SK-N-SH (cell line): ENCODE results near the gene RASEF. TPM values are rescaled to one million over a fixed set of nuclear protein-coding genes. Genes with fewer than 3 reads are reported as not detected.

Experiments
- CTCF ChIA-PET: fragments of 300-600, 350-600 bp; formaldehyde crosslinking; extraction: SDS; loops from one replicate; lab custom pipeline; 2021; lab: Yijun Ruan, JAX
- POLR2A ChIA-PET: fragments of 350-600 bp; sonication (Branson Sonifier 250); formaldehyde crosslinking; extraction: SDS; loops from one replicate; lab custom pipeline; 2020; ENCODE audit warnings: antibody characterized with exemption, inconsistent platforms; lab: Yijun Ruan, JAX
- DNase-seq: peaks from one replicate; pipeline ENCODE4 v3.0.0; 2012
- H2AFZ ChIP-seq: fragments of 200-600 bp; sonication (generic); 2 replicates; pipeline ENCODE4 v1.8.1; 2016; ENCODE audit warnings: antibody characterized with exemption, mild to moderate bottlenecking, low read depth
- H3F3A ChIP-seq: fragments of 200-600 bp; sonication (generic); replicated peaks from 2 replicates; pipeline ENCODE3; 2016; ENCODE audit warnings: antibody characterized with exemption, mild to moderate bottlenecking; ENCODE audit not compliant: insufficient read depth
- H3K27ac ChIP-seq, 2 experiments: fragments of 200-500 bp in 1 of 2; fragments of 200-600 bp in 1 of 2; sonication (Bioruptor generic) in 1 of 2; sonication (generic), shearing (Covaris generic) in 1 of 2; 2 replicates each; pipeline versions ENCODE4 v1.5.1 to v1.6.1; 2014 to 2016; ENCODE audit warnings: low read depth in 2 of 2, inconsistent platforms in 1 of 2, low read length in 1 of 2, mild to moderate bottlenecking in 1 of 2, mixed read lengths in 1 of 2
- H3K27me3 ChIP-seq: fragments of 200-600 bp; sonication (generic), shearing (Covaris generic); 2 replicates; pipeline ENCODE4 v1.6.1; 2016; ENCODE audit warnings: mixed run types; ENCODE audit not compliant: insufficient read depth
- H3K36me3 ChIP-seq, 2 experiments: fragments of 200-500 bp in 1 of 2; fragments of 200-600 bp in 1 of 2; sonication (Bioruptor generic) in 1 of 2; sonication (generic) in 1 of 2; replicated peaks in 1 of 2; 2 replicates each; pipeline versions ENCODE3 to v1.5.1; 2014 to 2016; ENCODE audit warnings: low read length in 1 of 2, mild to moderate bottlenecking in 1 of 2; ENCODE audit not compliant: insufficient read depth in 2 of 2, control insufficient read depth in 1 of 2
- H3K4me1 ChIP-seq, 2 experiments: fragments of 200-500 bp in 1 of 2; fragments of 200-600 bp in 1 of 2; sonication (Bioruptor generic) in 1 of 2; sonication (generic), shearing (Covaris generic) in 1 of 2; 2 replicates each; pipeline versions ENCODE4 v1.5.1 to v1.6.1; 2014 to 2016; ENCODE audit warnings: low read depth in 1 of 2, low read length in 1 of 2, mixed run types in 1 of 2; ENCODE audit not compliant: insufficient read depth in 2 of 2, control insufficient read depth in 1 of 2
- H3K4me2 ChIP-seq: fragments of 200-600 bp; sonication (generic), shearing (Covaris generic); 2 replicates; pipeline ENCODE4 v1.6.1; 2017; ENCODE audit warnings: mixed run types
- H3K4me3 ChIP-seq, 2 experiments: fragments of 200-500 bp in 1 of 2; fragments of 200-600 bp in 1 of 2; sonication (Bioruptor generic) in 1 of 2; sonication (generic), shearing (Covaris generic) in 1 of 2; 2 replicates each; pipeline versions ENCODE4 v1.5.1 to v1.8.1; 2014 to 2016; ENCODE audit warnings: low read depth in 2 of 2, inconsistent platforms in 1 of 2, low read length in 1 of 2, mild to moderate bottlenecking in 1 of 2, mixed read lengths in 1 of 2, moderate library complexity in 1 of 2
- H3K79me2 ChIP-seq: fragments of 200-600 bp; sonication (generic); 2 replicates; pipeline ENCODE4 v1.8.1; 2017; ENCODE audit warnings: mild to moderate bottlenecking; ENCODE audit not compliant: insufficient read depth
- H3K9ac ChIP-seq: fragments of 200-600 bp; sonication (generic); 2 replicates; pipeline ENCODE4 v1.6.1; 2017; ENCODE audit warnings: mixed run types
- H3K9me2 ChIP-seq: fragments of 200-600 bp; sonication (generic); 2 replicates; pipeline ENCODE4 v1.6.1; 2017; ENCODE audit warnings: mixed run types
- H3K9me3 ChIP-seq: fragments of 200-600 bp; sonication (generic); 2 replicates; pipeline ENCODE4 v1.6.1; 2017; ENCODE audit warnings: mixed run types, mild to moderate bottlenecking, moderate library complexity
- H4K20me1 ChIP-seq: fragments of 200-600 bp; sonication (generic); 2 replicates; pipeline ENCODE4 v1.6.1; 2017; ENCODE audit warnings: mild to moderate bottlenecking, mixed run types; ENCODE audit not compliant: insufficient read depth
- EP300 ChIP-seq, 2 experiments: IDR thresholded peaks; 2 replicates each; pipeline versions ENCODE4 v1.4.0 to v1.6.1; 2012; ENCODE audit warnings: borderline replicate concordance in 1 of 2, low read depth in 1 of 2, low read length in 1 of 2
- EZH2phosphoT487 ChIP-seq: fragments of 200-600 bp; sonication (generic); IDR thresholded peaks from 2 replicates; pipeline ENCODE4 v1.6.1; 2017; ENCODE audit warnings: low read depth, mixed run types, mild to moderate bottlenecking, antibody characterized with exemption, moderate library complexity, borderline replicate concordance
- FOSL2 ChIP-seq: IDR thresholded peaks from 2 replicates; pipeline ENCODE4 v1.4.0; 2012; ENCODE audit warnings: low read depth, mild to moderate bottlenecking, moderate library complexity, borderline replicate concordance
- FOXM1 ChIP-seq: IDR thresholded peaks from 2 replicates; pipeline ENCODE4 v1.4.0; 2012; ENCODE audit warnings: low read depth, mild to moderate bottlenecking
- GABPA ChIP-seq: IDR thresholded peaks from 2 replicates; pipeline ENCODE4 v1.4.0; 2012; ENCODE audit warnings: low read depth, mild to moderate bottlenecking
- GATA2 ChIP-seq: sonication (generic); formaldehyde crosslinking; IDR thresholded peaks from 2 replicates; pipeline ENCODE4 v1.5.0; 2020; ENCODE audit warnings: mild to moderate bottlenecking, missing genetic modification reagents
- JUND ChIP-seq: IDR thresholded peaks from 2 replicates; pipeline ENCODE4 v1.4.0; 2012
- MEF2A ChIP-seq: IDR thresholded peaks from 2 replicates; pipeline ENCODE4 v1.4.0; 2012; ENCODE audit warnings: low read depth, borderline replicate concordance
- MXI1 ChIP-seq: IDR thresholded peaks from 2 replicates; pipeline ENCODE4 v1.6.1; 2012; ENCODE audit warnings: mild to moderate bottlenecking, low read depth, low read length, improper control_type of control experiment
- NRF1 ChIP-seq: IDR thresholded peaks from 2 replicates; pipeline ENCODE4 v1.6.1; 2012; ENCODE audit warnings: low read depth, mild to moderate bottlenecking, low read length
- POLR2AphosphoS5 ChIP-seq: IDR thresholded peaks from 2 replicates; pipeline ENCODE4 v1.6.1; 2012; ENCODE audit warnings: low read depth, low read length
- RAD21 ChIP-seq: IDR thresholded peaks from 2 replicates; pipeline ENCODE4 v1.6.1; 2012; ENCODE audit warnings: mild to moderate bottlenecking, low read length
- RCOR1 ChIP-seq: fragments of 150-350 bp; IDR thresholded peaks from 2 replicates; pipeline ENCODE4 v1.6.1; 2017; ENCODE audit warnings: antibody characterized with exemption, low read length
- RFX5 ChIP-seq: IDR thresholded peaks from 2 replicates; pipeline ENCODE4 v1.6.1; 2012; ENCODE audit warnings: mild to moderate bottlenecking, improper control_type of control experiment, low read length
- SMC3 ChIP-seq: IDR thresholded peaks from 2 replicates; pipeline ENCODE4 v1.6.1; 2012; ENCODE audit warnings: low read depth, low read length, improper control_type of control experiment
- YY1 ChIP-seq: IDR thresholded peaks from 2 replicates; pipeline ENCODE4 v1.4.0; 2012; ENCODE audit warnings: low read depth, mild to moderate bottlenecking
- WGBS: methylation state at CpG from one replicate; pipeline ENCODE4 v1.1.6; 2017; ENCODE audit warnings: low lambda C conversion rate; 5-methylcytosine and 5-hydroxymethylcytosine counted together
- polyA plus RNA-seq, 3 experiments: library from polyadenylated mRNA; depleted of rRNA; stranded (reverse); fragments of >200 nt; gene quantifications; 2 replicates each; pipeline ENCODE4 v1.2.3, GENCODE V29; 2012
- TF ChIP-seq, protein P1 (sequence below): IDR thresholded peaks from 2 replicates; pipeline ENCODE4 v1.6.1; 2012; ENCODE audit warnings: mild to moderate bottlenecking, low read depth, low read length, moderate library complexity
- TF ChIP-seq, protein P2 (sequence below): fragments of 150-350 bp; IDR thresholded peaks from 2 replicates; pipeline ENCODE4 v1.6.1; 2017; ENCODE audit warnings: antibody characterized with exemption, low read length, low read depth, borderline replicate concordance
- TF ChIP-seq, protein P3 (sequence below): IDR thresholded peaks from 2 replicates; pipeline ENCODE4; 2012
- TF ChIP-seq, protein P4 (sequence below): IDR thresholded peaks from 2 replicates; pipeline ENCODE4 v1.4.0; 2012; ENCODE audit warnings: low read depth, borderline replicate concordance
- TF ChIP-seq, protein P5 (sequence below): fragments of 200-600 bp; sonication (generic); IDR thresholded peaks from 2 replicates; pipeline ENCODE4 v1.6.1; 2017; ENCODE audit warnings: antibody characterized with exemption, mild to moderate bottlenecking, moderate library complexity
- TF ChIP-seq, protein P6 (sequence below): IDR thresholded peaks from 2 replicates; pipeline ENCODE4 v1.4.0; 2012; ENCODE audit warnings: low read depth

Gene RASEF
- polyA plus RNA-seq, 1 of the 3 experiments (the other 2 are of a cell fraction) = not detected

DNA sequence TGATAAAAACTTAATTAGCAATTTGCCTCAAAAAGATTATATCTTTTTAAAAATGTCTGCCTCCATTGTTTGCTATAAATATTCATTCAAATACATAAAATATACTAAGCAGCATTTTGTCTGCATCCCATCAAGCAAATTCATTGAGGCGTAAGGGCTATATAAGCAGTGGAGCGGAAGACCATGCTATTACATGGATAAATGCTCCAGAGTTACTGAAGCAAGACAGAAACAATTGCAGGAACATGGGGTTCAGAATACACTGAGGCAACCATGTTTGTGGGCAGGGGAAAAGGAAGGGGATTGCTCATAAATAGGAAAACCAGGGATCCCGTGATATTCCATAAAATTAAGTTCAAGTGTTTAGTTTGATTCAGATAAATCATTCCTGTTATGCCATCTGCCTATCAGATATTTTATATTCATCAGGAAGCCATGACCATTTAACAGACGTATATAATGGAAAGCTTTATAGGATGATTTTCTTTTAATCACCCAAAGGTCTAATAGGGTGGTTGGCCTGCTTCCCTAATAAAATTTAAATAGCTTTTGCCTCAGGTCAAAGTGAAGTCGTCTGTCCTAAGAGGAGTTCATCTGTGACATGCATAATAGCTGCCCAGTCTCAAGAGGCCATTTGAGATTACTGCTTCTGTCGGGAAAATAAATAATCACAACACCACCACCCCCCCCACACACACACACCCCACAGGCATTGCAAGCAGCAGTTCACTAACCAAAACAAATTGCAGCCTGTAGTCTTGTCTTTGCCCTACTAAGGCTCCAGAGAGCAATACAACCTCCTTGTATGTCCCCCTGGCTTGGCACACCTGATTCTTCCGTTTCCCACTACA, 105.2 kb downstream of the RASEF start:
- H3K9me2 ChIP-seq = no peaks in the 10 kb centered on the region
- no peaks in the 10 kb centered on the region for H3K27me3 ChIP-seq
- H3K4me2 ChIP-seq = no peak overlapping the region
- no peak overlapping the region for H3K9ac ChIP-seq
- H3F3A ChIP-seq = no peaks in the 10 kb centered on the region
- peak overlapping the region in 1 of 2 experiments; percentile 91; a peak in 2 of 4 replicates for H3K27ac ChIP-seq
- H3K4me3 ChIP-seq = no peak overlapping the region
- H2AFZ ChIP-seq = no peak overlapping the region
- CTCF ChIA-PET = interaction anchor here (0.5 to 3.9 kb wide), 4 partner anchors 11 to 987 kb away, joined by 3 to 18 read pairs (median 4); no protein-coding TSS in a partner anchor
- no peaks in the 10 kb centered on the region for H3K79me2 ChIP-seq
- POLR2A ChIA-PET = no interaction called here
- H3K9me3 ChIP-seq = no peaks in the 10 kb centered on the region
- peak; percentile 42 for DNase-seq
- H3K36me3 ChIP-seq = no peaks in the 10 kb centered on the region
- 47% methylated on average over 7 of the region's 7 CpGs for WGBS
- H3K4me1 ChIP-seq = peaks cover 0 to 8% of the 10 kb centered on the region in 2 experiments; a peak in 2 of 4 replicates
- no peaks in the 10 kb centered on the region for H4K20me1 ChIP-seq
- peak; percentile 10; the same call in 1 of the 2 replicates for TF ChIP-seq MXI1
- no peak for TF ChIP-seq YY1
- TF ChIP-seq FOXM1 = no peak
- TF ChIP-seq NRF1 = no peak
- TF ChIP-seq EZH2phosphoT487 = no peak
- TF ChIP-seq GATA2 (CRISPR knock-in tag) = peak; percentile 40; the same call in 1 of the 2 replicates
- TF ChIP-seq, protein P1, sequence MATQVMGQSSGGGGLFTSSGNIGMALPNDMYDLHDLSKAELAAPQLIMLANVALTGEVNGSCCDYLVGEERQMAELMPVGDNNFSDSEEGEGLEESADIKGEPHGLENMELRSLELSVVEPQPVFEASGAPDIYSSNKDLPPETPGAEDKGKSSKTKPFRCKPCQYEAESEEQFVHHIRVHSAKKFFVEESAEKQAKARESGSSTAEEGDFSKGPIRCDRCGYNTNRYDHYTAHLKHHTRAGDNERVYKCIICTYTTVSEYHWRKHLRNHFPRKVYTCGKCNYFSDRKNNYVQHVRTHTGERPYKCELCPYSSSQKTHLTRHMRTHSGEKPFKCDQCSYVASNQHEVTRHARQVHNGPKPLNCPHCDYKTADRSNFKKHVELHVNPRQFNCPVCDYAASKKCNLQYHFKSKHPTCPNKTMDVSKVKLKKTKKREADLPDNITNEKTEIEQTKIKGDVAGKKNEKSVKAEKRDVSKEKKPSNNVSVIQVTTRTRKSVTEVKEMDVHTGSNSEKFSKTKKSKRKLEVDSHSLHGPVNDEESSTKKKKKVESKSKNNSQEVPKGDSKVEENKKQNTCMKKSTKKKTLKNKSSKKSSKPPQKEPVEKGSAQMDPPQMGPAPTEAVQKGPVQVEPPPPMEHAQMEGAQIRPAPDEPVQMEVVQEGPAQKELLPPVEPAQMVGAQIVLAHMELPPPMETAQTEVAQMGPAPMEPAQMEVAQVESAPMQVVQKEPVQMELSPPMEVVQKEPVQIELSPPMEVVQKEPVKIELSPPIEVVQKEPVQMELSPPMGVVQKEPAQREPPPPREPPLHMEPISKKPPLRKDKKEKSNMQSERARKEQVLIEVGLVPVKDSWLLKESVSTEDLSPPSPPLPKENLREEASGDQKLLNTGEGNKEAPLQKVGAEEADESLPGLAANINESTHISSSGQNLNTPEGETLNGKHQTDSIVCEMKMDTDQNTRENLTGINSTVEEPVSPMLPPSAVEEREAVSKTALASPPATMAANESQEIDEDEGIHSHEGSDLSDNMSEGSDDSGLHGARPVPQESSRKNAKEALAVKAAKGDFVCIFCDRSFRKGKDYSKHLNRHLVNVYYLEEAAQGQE = no peak
- TF ChIP-seq FOSL2 = no peak
- no peak for TF ChIP-seq MEF2A
- TF ChIP-seq RAD21 = no peak; the same call in 1 of the 2 replicates
- TF ChIP-seq, protein P2, sequence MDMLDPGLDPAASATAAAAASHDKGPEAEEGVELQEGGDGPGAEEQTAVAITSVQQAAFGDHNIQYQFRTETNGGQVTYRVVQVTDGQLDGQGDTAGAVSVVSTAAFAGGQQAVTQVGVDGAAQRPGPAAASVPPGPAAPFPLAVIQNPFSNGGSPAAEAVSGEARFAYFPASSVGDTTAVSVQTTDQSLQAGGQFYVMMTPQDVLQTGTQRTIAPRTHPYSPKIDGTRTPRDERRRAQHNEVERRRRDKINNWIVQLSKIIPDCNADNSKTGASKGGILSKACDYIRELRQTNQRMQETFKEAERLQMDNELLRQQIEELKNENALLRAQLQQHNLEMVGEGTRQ = no peak
- TF ChIP-seq, protein P3, sequence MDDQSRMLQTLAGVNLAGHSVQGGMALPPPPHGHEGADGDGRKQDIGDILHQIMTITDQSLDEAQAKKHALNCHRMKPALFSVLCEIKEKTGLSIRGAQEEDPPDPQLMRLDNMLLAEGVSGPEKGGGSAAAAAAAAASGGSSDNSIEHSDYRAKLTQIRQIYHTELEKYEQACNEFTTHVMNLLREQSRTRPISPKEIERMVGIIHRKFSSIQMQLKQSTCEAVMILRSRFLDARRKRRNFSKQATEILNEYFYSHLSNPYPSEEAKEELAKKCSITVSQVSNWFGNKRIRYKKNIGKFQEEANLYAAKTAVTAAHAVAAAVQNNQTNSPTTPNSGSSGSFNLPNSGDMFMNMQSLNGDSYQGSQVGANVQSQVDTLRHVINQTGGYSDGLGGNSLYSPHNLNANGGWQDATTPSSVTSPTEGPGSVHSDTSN = no peak
- TF ChIP-seq JUND = no peak
- no peak for TF ChIP-seq RFX5
- no peak for TF ChIP-seq POLR2AphosphoS5
- peak; percentile 28; the same call in 1 of the 2 replicates for TF ChIP-seq RCOR1
- no peak for TF ChIP-seq GABPA
- TF ChIP-seq, protein P4, sequence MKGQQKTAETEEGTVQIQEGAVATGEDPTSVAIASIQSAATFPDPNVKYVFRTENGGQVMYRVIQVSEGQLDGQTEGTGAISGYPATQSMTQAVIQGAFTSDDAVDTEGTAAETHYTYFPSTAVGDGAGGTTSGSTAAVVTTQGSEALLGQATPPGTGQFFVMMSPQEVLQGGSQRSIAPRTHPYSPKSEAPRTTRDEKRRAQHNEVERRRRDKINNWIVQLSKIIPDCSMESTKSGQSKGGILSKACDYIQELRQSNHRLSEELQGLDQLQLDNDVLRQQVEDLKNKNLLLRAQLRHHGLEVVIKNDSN = no peak
- TF ChIP-seq EP300 (IDR thresholded peaks at IDR 0.05; ENCODE audit: borderline replicate concordance in 1 of 2, low read depth in 1 of 2, low read length in 1 of 2) = peak in 1 of 2 experiments; percentile 30; a peak in 2 of 4 replicates
- TF ChIP-seq SMC3 = no peak
- TF ChIP-seq, protein P5, sequence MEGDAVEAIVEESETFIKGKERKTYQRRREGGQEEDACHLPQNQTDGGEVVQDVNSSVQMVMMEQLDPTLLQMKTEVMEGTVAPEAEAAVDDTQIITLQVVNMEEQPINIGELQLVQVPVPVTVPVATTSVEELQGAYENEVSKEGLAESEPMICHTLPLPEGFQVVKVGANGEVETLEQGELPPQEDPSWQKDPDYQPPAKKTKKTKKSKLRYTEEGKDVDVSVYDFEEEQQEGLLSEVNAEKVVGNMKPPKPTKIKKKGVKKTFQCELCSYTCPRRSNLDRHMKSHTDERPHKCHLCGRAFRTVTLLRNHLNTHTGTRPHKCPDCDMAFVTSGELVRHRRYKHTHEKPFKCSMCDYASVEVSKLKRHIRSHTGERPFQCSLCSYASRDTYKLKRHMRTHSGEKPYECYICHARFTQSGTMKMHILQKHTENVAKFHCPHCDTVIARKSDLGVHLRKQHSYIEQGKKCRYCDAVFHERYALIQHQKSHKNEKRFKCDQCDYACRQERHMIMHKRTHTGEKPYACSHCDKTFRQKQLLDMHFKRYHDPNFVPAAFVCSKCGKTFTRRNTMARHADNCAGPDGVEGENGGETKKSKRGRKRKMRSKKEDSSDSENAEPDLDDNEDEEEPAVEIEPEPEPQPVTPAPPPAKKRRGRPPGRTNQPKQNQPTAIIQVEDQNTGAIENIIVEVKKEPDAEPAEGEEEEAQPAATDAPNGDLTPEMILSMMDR = no peak
- TF ChIP-seq, protein P6, sequence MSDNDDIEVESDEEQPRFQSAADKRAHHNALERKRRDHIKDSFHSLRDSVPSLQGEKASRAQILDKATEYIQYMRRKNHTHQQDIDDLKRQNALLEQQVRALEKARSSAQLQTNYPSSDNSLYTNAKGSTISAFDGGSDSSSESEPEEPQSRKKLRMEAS = no peak
